ENCODE measurements around the gene TACC3. TPM values are rescaled to one million over a fixed set of nuclear protein-coding genes. Genes with fewer than 3 reads are reported as not detected.

The TACC3 gene
- total RNA-seq, 4 donors from 2014 or later, result 2.5 to 8.8 (median 5.8) TPM

DNA sequence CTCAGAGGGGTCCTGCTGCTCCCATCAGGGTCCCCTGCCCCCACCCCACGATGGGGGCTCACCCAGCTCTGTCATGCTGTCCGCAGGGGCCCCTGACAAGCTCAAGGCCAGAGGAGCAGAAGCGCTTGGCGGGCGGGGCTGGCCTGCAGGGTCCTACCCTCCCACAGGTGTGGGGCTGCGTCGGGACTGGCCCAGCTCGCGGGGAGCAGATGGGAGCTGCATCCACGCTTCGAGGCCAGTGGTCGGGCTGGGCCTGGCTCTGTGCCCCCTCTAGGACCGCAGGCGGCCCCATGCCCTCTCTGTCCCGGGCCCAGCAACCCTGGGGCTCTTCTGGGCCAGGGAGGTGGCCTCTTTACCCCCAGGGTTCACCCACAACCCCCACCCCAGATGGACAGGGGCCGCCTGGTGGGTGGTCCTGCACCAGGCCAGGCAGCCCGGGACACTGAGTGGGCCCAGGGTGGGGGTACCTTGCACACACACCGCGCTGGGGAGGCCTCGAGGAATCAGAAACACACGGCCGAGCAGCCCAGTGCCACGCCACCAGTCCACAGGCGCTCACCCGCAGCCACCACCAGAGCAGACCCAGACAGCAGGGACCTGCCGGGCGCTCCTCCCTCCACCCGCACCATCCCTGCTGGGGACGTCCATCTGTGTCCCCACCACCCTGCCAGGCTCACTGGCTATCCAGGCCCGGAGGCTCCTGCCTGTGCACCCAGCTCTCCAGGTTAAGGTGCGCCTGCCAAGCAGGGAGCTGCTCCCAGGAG is 30.0 kb downstream of the TACC3 start:
- no peak for DNase-seq (ENCODE audit: extremely low spot score)
- Histone ChIP-seq H3K27ac (replicated peaks in 1 of 4) (no peak overlapping the region), H3K4me3 (no peak overlapping the region), H3K36me3 (no peaks in the 10 kb centered on the region), H3K9me3 (peaks cover 0 to 5% (median 0%) of the 10 kb centered on the region in 4 donors), H3K4me1 (peaks cover 5 to 20% (median 17%) of the 10 kb centered on the region in 4 donors), H3K27me3 (peaks cover 0 to 57% (median 2%) of the 10 kb centered on the region in 4 donors)
- no peak for TF ChIP-seq POLR2AphosphoS5 (IDR thresholded peaks at IDR 0.05)
- TF ChIP-seq, protein P1, sequence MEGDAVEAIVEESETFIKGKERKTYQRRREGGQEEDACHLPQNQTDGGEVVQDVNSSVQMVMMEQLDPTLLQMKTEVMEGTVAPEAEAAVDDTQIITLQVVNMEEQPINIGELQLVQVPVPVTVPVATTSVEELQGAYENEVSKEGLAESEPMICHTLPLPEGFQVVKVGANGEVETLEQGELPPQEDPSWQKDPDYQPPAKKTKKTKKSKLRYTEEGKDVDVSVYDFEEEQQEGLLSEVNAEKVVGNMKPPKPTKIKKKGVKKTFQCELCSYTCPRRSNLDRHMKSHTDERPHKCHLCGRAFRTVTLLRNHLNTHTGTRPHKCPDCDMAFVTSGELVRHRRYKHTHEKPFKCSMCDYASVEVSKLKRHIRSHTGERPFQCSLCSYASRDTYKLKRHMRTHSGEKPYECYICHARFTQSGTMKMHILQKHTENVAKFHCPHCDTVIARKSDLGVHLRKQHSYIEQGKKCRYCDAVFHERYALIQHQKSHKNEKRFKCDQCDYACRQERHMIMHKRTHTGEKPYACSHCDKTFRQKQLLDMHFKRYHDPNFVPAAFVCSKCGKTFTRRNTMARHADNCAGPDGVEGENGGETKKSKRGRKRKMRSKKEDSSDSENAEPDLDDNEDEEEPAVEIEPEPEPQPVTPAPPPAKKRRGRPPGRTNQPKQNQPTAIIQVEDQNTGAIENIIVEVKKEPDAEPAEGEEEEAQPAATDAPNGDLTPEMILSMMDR (IDR thresholded peaks at IDR 0.05), result no peak
- TF ChIP-seq EP300 (IDR thresholded peaks at IDR 0.05), result no peak
- no peak for TF ChIP-seq POLR2A (IDR thresholded peaks at IDR 0.05; ENCODE audit: low read depth)
- intact Hi-C loops (cut with DNase I), result no loop called here
- WGBS, result 90% methylated on average over 11 of the region's 31 CpGs

DNA sequence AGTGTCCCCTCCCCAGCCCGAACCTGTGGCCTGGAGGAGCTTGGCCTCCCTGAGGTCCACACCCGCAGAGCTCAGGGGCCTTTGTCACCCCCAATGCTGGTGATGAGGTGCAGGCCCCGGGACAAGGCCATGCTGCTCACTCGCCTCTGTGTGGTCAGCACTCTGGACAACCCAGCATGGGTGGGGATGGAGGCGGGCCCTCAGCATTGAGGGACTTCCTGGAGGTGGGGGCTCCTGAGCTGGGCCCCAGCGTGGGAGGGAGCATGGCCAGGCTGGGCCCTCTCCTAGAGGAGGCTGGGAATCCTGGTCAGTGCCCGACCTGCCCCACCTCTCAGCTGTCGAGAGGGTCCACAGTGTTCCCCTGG is 30.6 kb downstream of the TACC3 start:
- H3K4me3 ChIP-seq, result no peak overlapping the region
- H3K4me1 ChIP-seq, result peaks cover 5 to 20% (median 17%) of the 10 kb centered on the region in 4 donors
- H3K9me3 ChIP-seq, result peaks cover 0 to 5% (median 0%) of the 10 kb centered on the region in 4 donors
- no peaks in the 10 kb centered on the region for H3K36me3 ChIP-seq
- H3K27ac ChIP-seq (replicated peaks in 1 of 4), result no peak overlapping the region
- TF ChIP-seq POLR2AphosphoS5 (IDR thresholded peaks at IDR 0.05) (no peak), POLR2A (IDR thresholded peaks at IDR 0.05; ENCODE audit: low read depth) (no peak), EP300 (IDR thresholded peaks at IDR 0.05) (no peak)
- TF ChIP-seq, protein P1 (IDR thresholded peaks at IDR 0.05), result no peak
- H3K27me3 ChIP-seq, result peaks cover 0 to 51% (median 2%) of the 10 kb centered on the region in 4 donors
- no peak for DNase-seq (ENCODE audit: extremely low spot score)
- intact Hi-C loops (cut with DNase I), result no loop called here
- WGBS, result no CpG with 5 or more reads among the region's 8 CpGs

DNA sequence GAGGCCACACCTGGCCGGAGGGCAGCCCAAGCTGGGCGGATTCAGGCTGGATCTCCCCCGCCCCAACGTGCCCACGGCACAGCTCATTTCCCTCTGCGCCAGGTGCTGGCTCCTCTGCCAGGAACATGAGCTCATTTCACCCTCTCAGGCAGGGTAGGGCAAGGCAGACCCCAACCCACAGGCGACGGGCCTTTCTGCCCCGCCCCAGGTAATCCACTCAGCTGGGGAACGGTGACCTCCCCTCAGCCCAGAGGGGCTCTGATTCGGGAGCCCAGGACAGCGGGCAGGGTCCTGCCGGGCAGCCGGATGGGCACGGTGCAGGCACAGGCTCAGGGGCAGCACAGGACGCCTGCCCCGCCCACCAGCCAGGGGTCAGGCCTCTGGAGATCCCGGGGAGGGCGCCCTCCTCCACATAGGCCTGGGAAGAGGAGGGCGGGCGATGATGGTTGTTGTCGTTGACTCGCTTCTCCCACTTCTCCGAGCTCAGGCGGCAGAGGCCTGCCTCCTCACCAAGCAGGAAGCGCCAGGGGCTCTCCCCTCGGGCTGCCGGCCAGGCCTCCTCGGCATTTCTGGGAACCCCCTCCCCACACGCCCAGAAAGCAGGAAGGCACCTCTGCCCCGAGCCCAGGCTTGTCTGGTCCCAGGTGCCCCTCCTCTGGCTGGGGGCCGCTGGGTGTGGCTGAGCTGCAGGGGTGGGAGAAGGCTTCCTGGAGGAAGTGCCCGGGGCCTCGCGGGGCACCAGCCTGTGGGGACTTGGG is 31.1 kb downstream of the TACC3 start:
- H3K4me1 ChIP-seq, result peaks cover 5 to 20% (median 17%) of the 10 kb centered on the region in 4 donors
- no peak overlapping the region for H3K4me3 ChIP-seq
- H3K27ac ChIP-seq (replicated peaks in 1 of 4), result no peak overlapping the region
- no peaks in the 10 kb centered on the region for H3K36me3 ChIP-seq
- no peak for TF ChIP-seq EP300 (IDR thresholded peaks at IDR 0.05)
- TF ChIP-seq, protein P1 (IDR thresholded peaks at IDR 0.05), result no peak
- no peak for TF ChIP-seq POLR2A (IDR thresholded peaks at IDR 0.05; ENCODE audit: low read depth)
- no peak for TF ChIP-seq POLR2AphosphoS5 (IDR thresholded peaks at IDR 0.05)
- DNase-seq (ENCODE audit: extremely low spot score), result no peak
- 60% methylated on average over 2 of the region's 35 CpGs for whole genome bisulfite sequencing
- peaks cover 0 to 48% (median 2%) of the 10 kb centered on the region in 4 donors for H3K27me3 ChIP-seq
- intact Hi-C loops (cut with DNase I), result no loop called here
- peaks cover 0 to 5% (median 0%) of the 10 kb centered on the region in 4 donors for H3K9me3 ChIP-seq

DNA sequence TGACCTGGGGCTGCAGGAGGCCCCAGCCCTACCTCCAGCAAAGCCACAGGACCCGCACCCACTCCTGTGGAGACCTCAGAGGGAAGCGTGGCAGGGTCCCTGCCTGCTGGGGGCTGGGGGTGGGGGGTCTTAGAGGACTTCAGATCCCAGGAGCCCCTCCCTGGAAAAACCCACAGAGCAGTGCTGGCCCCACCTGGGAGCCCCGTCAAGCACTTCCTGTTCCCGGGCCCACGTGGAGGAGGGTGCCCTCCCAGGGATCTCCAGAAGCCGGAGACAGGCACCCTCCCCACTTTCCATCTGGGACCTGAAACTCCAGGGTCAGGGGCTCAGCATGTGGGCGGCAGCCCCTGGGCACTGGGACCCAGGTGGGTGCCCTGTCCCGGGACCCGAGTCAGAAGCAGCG is 32.0 kb downstream of the TACC3 start:
- TF ChIP-seq, protein P1 (IDR thresholded peaks at IDR 0.05), result no peak
- TF ChIP-seq POLR2AphosphoS5 (IDR thresholded peaks at IDR 0.05), result no peak
- no peak for TF ChIP-seq POLR2A (IDR thresholded peaks at IDR 0.05; ENCODE audit: low read depth)
- no peak for TF ChIP-seq EP300 (IDR thresholded peaks at IDR 0.05)
- peaks cover 0 to 40% (median 2%) of the 10 kb centered on the region in 4 donors for H3K27me3 ChIP-seq
- no peaks in the 10 kb centered on the region for H3K36me3 ChIP-seq
- no peak overlapping the region for H3K4me3 ChIP-seq
- H3K4me1 ChIP-seq, result peaks cover 5 to 20% (median 16%) of the 10 kb centered on the region in 4 donors
- no peak overlapping the region for H3K27ac ChIP-seq (replicated peaks in 1 of 4)
- intact Hi-C loops (cut with DNase I), result no loop called here
- no peaks in the 10 kb centered on the region for H3K9me3 ChIP-seq
- 50% methylated on average over 2 of the region's 10 CpGs for WGBS
- DNase-seq (ENCODE audit: extremely low spot score), result no peak

Data from esophagus muscularis mucosa (tissue), 4 donors.